Erythroblast (primary cell): ENCODE data around the gene RIMBP2.

Experiments used
- GATA1 ChIP-seq: IDR thresholded peaks from 2 replicates; pipeline ENCODE4 v1.6.1; 2011; ENCODE audit warnings: low read depth, mild to moderate bottlenecking, control low read depth, low read length, moderate library complexity
- POLR2A ChIP-seq: IDR thresholded peaks from 2 replicates; pipeline ENCODE4 v1.6.1; 2011; ENCODE audit warnings: mild to moderate bottlenecking, low read length

DNA sequence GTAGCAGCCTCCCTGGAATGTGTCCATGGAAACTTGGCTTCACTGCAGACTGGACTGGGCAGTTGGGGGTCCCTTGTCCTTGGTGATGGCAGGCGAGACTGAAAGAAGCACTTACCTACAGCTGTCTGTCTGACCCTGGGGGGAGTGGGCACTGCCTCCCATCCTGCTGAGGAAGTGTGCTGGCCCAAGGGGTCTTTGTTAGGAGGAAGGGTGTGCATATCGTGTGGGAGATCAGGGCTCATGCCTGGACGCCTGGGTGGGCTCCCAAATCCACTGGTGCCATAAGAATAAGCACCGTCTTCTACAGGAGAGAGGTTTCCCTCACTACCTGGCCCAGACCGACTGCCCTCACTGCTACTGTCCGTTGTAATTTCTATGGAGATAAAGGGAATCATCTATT, 297.0 kb downstream of the RIMBP2 start:
- no peak for TF ChIP-seq POLR2A
- no peak for TF ChIP-seq GATA1
